HG03064 (cell line): ENCODE measurements around the gene COX7A1.

Experiments used
- ATAC-seq: cut with Tn5 transposase; IDR thresholded peaks from one replicate; pipeline ENCODE4 v1.9.1; 2021; ENCODE audit warnings: low read depth; ENCODE audit not compliant: unreplicated experiment

Gene COX7A1

GRCh38 chr19:36113894-36114720, 38.1 kb downstream of the COX7A1 start:
- ATAC-seq: no peak

- no peak for ATAC-seq
Observed at GRCh38 chr19:36113425-36113824, 38.8 kb downstream of the COX7A1 start.

GRCh38 chr19:36112678-36113077, 39.6 kb downstream of the COX7A1 start:
- ATAC-seq: no peak

- ATAC-seq: no peak
Observed at GRCh38 chr19:36111200-36111539, 41.1 kb downstream of the COX7A1 start.

GRCh38 chr19:36110487-36111199, 41.6 kb downstream of the COX7A1 start, which contains the start of gene OVOL3:
Gene OVOL3 (plus strand): TSS chr19:36111143. CDS start chr19:36111203, 60 bp downstream.
- ATAC-seq: no peak

GRCh38 chr19:36108684-36109083, 43.6 kb downstream of the COX7A1 start:
- no peak for ATAC-seq

GRCh38 chr19:36106991-36107390, 45.3 kb downstream of the COX7A1 start:
- ATAC-seq: no peak

- ATAC-seq: no peak
Observed at GRCh38 chr19:36106441-36106840, 45.8 kb downstream of the COX7A1 start.

- no peak for ATAC-seq
Observed at GRCh38 chr19:36103842-36104552, 48.2 kb downstream of the COX7A1 start.

- no peak for ATAC-seq
Observed at GRCh38 chr19:36103040-36103626, 49.1 kb downstream of the COX7A1 start.

GRCh38 chr19:36101550-36102327, 50.5 kb downstream of the COX7A1 start:
- ATAC-seq: no peak
